BJ (cell line): ENCODE results near the gene GALNTL6. TPM values are rescaled to one million over a fixed set of nuclear protein-coding genes. Genes with fewer than 3 reads are reported as not detected.

Experiments used
- CTCF ChIA-PET: fragments of 350-600 bp; formaldehyde crosslinking; extraction: SDS; loops from one replicate; lab custom pipeline; 2021; ENCODE audit warnings: antibody characterized with exemption, inconsistent platforms; lab: Yijun Ruan, JAX
- POLR2A ChIA-PET: fragments of 300-600 bp; sonication (Branson Sonifier 250); formaldehyde crosslinking; extraction: SDS; loops from one replicate; lab custom pipeline; 2021; ENCODE audit warnings: antibody characterized with exemption; lab: Charles Lee
- DNase-seq: peaks from one replicate; pipeline ENCODE4 v3.0.0-alpha.2; 2011; ENCODE audit warnings: low read depth
- H3K27me3 ChIP-seq: 2 replicates; pipeline ENCODE4 v1.6.0; 2011; ENCODE audit warnings: low read length; ENCODE audit not compliant: control insufficient read depth, insufficient read depth
- H3K36me3 ChIP-seq: 2 replicates; pipeline ENCODE4 v1.5.1; 2011; ENCODE audit warnings: low read length; ENCODE audit not compliant: control insufficient read depth, insufficient read depth
- H3K4me3 ChIP-seq: 2 replicates; pipeline ENCODE4 v1.5.1; 2011; ENCODE audit warnings: low read depth, mild to moderate bottlenecking, control low read depth, low read length
- polyA plus RNA-seq: library from polyadenylated mRNA; depleted of rRNA; stranded (reverse); fragments of >200 nt; gene quantifications from 2 replicates; pipeline ENCODE4 v1.2.3, GENCODE V29; 2011
- TF ChIP-seq, protein P1 (sequence below): IDR thresholded peaks from 2 replicates; pipeline ENCODE4 v1.5.1; 2011; ENCODE audit warnings: low read depth, mild to moderate bottlenecking, control low read depth, inconsistent platforms, low read length, moderate library complexity; ENCODE audit not compliant: insufficient read depth

GALNTL6 gene
- polyA plus RNA-seq, 1 experiment: 0.02 TPM

DNA sequence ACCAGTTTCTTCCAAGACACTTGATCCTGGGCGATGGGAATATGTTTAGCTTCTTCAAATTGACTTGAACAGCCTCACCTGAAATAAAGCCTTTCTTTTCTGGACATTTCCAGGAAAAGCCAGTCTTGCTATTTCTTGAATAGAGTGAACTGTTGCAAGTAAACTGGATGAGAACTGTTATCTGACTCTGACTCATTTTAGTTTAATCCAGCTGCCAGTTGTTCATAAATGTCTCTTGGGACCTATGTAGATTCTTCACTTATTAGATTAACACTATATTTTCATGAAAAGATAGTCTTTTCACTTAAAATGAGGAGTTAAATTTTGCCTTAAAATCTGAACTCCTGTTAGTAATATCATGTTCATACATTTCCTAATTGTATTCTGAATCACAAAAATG lies 740.0 kb downstream of the GALNTL6 start:
- no peak for DNase-seq
- TF ChIP-seq, protein P1, sequence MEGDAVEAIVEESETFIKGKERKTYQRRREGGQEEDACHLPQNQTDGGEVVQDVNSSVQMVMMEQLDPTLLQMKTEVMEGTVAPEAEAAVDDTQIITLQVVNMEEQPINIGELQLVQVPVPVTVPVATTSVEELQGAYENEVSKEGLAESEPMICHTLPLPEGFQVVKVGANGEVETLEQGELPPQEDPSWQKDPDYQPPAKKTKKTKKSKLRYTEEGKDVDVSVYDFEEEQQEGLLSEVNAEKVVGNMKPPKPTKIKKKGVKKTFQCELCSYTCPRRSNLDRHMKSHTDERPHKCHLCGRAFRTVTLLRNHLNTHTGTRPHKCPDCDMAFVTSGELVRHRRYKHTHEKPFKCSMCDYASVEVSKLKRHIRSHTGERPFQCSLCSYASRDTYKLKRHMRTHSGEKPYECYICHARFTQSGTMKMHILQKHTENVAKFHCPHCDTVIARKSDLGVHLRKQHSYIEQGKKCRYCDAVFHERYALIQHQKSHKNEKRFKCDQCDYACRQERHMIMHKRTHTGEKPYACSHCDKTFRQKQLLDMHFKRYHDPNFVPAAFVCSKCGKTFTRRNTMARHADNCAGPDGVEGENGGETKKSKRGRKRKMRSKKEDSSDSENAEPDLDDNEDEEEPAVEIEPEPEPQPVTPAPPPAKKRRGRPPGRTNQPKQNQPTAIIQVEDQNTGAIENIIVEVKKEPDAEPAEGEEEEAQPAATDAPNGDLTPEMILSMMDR: no peak
- no peaks in the 10 kb centered on the region for H3K27me3 ChIP-seq
- no peak overlapping the region for H3K4me3 ChIP-seq
- CTCF ChIA-PET: no interaction called here
- POLR2A ChIA-PET: no interaction called here
- no peaks in the 10 kb centered on the region for H3K36me3 ChIP-seq

DNA sequence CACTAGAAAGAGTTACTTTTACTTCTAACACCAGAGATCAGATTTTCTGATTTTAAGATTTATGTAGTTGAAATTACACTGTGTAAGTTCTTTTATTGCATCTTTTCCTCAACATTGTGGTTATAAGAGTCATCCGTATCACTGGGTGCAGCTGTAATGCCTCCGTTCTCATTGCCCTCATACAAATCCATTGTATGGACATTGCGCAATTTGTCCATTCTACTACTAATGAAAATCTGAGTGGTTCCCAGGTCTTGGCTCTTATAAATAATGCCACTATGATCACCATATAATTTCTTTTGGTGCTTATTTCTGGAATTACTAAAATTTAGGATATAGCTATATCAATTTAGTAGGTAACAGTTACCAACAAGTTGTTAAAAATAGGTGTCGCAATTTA lies 741.4 kb downstream of the GALNTL6 start:
- no peak for DNase-seq
- no peak overlapping the region for H3K4me3 ChIP-seq
- no peaks in the 10 kb centered on the region for H3K36me3 ChIP-seq
- no peaks in the 10 kb centered on the region for H3K27me3 ChIP-seq
- TF ChIP-seq, protein P1: no peak
- ChIA-PET POLR2A (no interaction called here), CTCF (no interaction called here)

DNA sequence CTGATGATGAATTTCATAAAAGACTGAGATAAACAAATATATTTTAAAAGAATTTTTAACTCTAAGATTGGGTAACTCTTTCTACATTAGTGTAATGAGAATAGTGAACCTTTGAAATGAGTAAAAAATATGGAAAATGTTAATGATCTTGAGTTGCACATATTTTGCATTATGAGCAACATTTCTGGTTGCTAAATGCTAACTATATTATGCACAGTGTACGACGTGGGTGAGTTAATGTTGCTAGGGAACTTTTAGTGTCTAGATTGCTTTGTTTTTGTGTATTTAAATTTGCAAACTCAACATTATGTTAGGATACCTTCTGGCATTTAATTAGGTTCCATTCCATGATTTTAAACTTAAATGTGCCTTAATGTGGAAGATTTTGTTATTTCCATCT lies 742.5 kb downstream of the GALNTL6 start:
- no peak for DNase-seq
- TF ChIP-seq, protein P1: no peak
- CTCF ChIA-PET: no interaction called here
- H3K36me3 ChIP-seq: no peaks in the 10 kb centered on the region
- POLR2A ChIA-PET: no interaction called here
- no peak overlapping the region for H3K4me3 ChIP-seq
- no peaks in the 10 kb centered on the region for H3K27me3 ChIP-seq

DNA sequence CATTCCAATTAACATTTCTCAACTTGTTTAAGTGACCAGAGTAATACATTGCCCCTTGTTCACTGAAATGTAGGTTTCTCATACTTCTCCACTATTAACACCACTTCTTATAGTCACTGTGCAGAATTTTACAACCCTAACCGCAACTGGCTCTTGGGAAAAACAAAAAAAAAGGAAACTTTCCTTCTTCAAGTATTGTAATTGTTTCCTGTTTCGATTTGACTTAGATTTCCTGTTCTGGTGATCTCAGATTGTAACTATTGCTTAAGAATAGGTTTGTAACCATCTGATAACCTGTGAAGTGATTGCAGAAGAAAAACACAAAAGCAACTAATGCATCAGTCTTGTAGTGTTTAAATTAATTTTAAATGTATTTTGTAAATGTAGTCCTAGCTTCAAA lies 760.7 kb downstream of the GALNTL6 start:
- Histone ChIP-seq H3K27me3 (no peaks in the 10 kb centered on the region), H3K4me3 (no peak overlapping the region), H3K36me3 (no peaks in the 10 kb centered on the region)
- POLR2A ChIA-PET: no interaction called here
- CTCF ChIA-PET: no interaction called here
- no peak for DNase-seq
- TF ChIP-seq, protein P1: no peak

DNA sequence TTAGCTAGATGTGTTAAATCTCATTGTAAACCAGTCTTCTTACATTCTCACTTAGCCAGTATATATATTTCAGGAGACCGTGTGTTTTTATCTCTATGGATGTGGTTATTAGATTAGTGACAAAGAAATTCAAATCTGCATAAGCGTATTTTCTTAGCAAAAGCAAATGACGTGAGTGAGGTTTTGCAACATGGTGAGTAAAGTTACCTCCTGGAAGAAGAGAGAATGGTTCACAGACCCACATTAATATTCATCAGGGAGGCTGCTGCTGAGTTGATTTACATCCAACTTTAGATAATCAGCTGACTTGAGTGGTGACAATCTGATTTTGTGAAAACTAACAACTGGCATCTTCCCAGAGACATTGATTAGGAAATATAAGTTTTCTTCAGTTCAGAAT lies 765.5 kb downstream of the GALNTL6 start:
- TF ChIP-seq, protein P1: no peak
- no peak overlapping the region for H3K4me3 ChIP-seq
- no peaks in the 10 kb centered on the region for H3K27me3 ChIP-seq
- ChIA-PET CTCF (no interaction called here), POLR2A (no interaction called here)
- no peaks in the 10 kb centered on the region for H3K36me3 ChIP-seq
- no peak for DNase-seq
